CD14-positive monocyte (primary cell): ENCODE results near the gene EFHC2. TPM values are rescaled to one million over a fixed set of nuclear protein-coding genes. Genes with fewer than 3 reads are reported as not detected.

Experiments
- DNase-seq, 3 donors: peaks; one replicate each; pipeline ENCODE4 v3.0.0-alpha.2; 2011 to 2022
- H2AFZ ChIP-seq: 2 replicates; pipeline ENCODE4 v1.6.0; 2012; ENCODE audit warnings: mild to moderate bottlenecking, low read depth, low read length, inconsistent platforms; ENCODE audit not compliant: insufficient read depth, poor library complexity, severe bottlenecking
- H3K27ac ChIP-seq, 2 donors: 1 replicate in 1 of 2; 2 replicates in 1 of 2; pipeline ENCODE4 v1.5.1; 2012 to 2013; ENCODE audit warnings: low read length in 2 of 2, control low read depth in 1 of 2, inconsistent platforms in 1 of 2, low read depth in 1 of 2, mild to moderate bottlenecking in 1 of 2
- H3K27me3 ChIP-seq, 2 donors: one replicate each; pipeline versions ENCODE4 v1.6.0 to v1.6.1; 2011 to 2013; ENCODE audit warnings: low read length in 2 of 2; ENCODE audit not compliant: control insufficient read depth in 2 of 2, insufficient read depth in 2 of 2
- H3K36me3 ChIP-seq, 2 donors: replicated peaks in 1 of 2; 1 replicate in 1 of 2; 2 replicates in 1 of 2; pipeline versions ENCODE4 v1.5.1 to v1.6.1; 2012 to 2013; ENCODE audit warnings: low read length in 2 of 2, control low read depth in 1 of 2, inconsistent platforms in 1 of 2, mild to moderate bottlenecking in 1 of 2; ENCODE audit not compliant: insufficient read depth in 2 of 2, control insufficient read depth in 1 of 2
- H3K4me1 ChIP-seq, 2 donors: 1 replicate in 1 of 2; 2 replicates in 1 of 2; pipeline versions ENCODE4 v1.5.1 to v1.6.1; 2012 to 2013; ENCODE audit warnings: low read length in 2 of 2, control low read depth in 1 of 2, inconsistent platforms in 1 of 2, mild to moderate bottlenecking in 1 of 2, moderate library complexity in 1 of 2; ENCODE audit not compliant: insufficient read depth in 2 of 2, control insufficient read depth in 1 of 2
- H3K4me2 ChIP-seq: replicated peaks from 2 replicates; pipeline ENCODE3; 2012; ENCODE audit warnings: low read length, moderate library complexity, mild to moderate bottlenecking; ENCODE audit not compliant: poor library complexity, severe bottlenecking; ENCODE audit errors: extremely low read depth
- H3K4me3 ChIP-seq, 3 experiments: fragments of 200-600 bp in 1 of 3; sonication (generic) in 1 of 3; replicated peaks in 1 of 3; 1 replicate in 2 of 3; 2 replicates in 1 of 3; pipeline ENCODE4 v1.5.1; 2011 to 2013; ENCODE audit warnings: low read length in 3 of 3, mild to moderate bottlenecking in 3 of 3, control low read depth in 2 of 3, low read depth in 2 of 3, inconsistent platforms in 1 of 3, moderate library complexity in 1 of 3
- H3K79me2 ChIP-seq: 2 replicates; pipeline ENCODE4 v1.6.0; 2012; ENCODE audit warnings: mild to moderate bottlenecking, control low read depth, inconsistent platforms, low read length, moderate library complexity; ENCODE audit not compliant: insufficient read depth
- H3K9ac ChIP-seq: 2 replicates; pipeline ENCODE4 v1.6.0; 2017; ENCODE audit warnings: low read length, mild to moderate bottlenecking; ENCODE audit not compliant: insufficient read depth, poor library complexity, severe bottlenecking
- H3K9me3 ChIP-seq, 2 donors: replicated peaks in 1 of 2; 1 replicate in 1 of 2; 2 replicates in 1 of 2; pipeline versions ENCODE4 v1.5.1 to v1.6.1; 2012 to 2013; ENCODE audit warnings: low read length in 2 of 2, control low read depth in 1 of 2; ENCODE audit not compliant: control insufficient read depth in 1 of 2, insufficient read depth in 1 of 2
- H4K20me1 ChIP-seq: 2 replicates; pipeline ENCODE4 v1.6.0; 2012; ENCODE audit warnings: mild to moderate bottlenecking, low read length, control low read depth, moderate library complexity; ENCODE audit not compliant: insufficient read depth
- H3K27ac Mint-ChIP-seq, 7 donors: one replicate each; pipeline ENCODE4 v1.8.0; 2020; ENCODE audit warnings: mild to moderate bottlenecking in 7 of 7, mixed read lengths in 7 of 7, moderate library complexity in 6 of 7, inconsistent platforms in 2 of 7
- H3K27me3 Mint-ChIP-seq, 3 donors: one replicate each; pipeline ENCODE4 v1.8.0; 2021 to 2022; ENCODE audit warnings: low read depth in 3 of 3, mild to moderate bottlenecking in 3 of 3, mixed read lengths in 3 of 3, moderate library complexity in 3 of 3, inconsistent platforms in 1 of 3
- H3K36me3 Mint-ChIP-seq, 2 donors: one replicate each; pipeline ENCODE4 v1.8.0; 2020; ENCODE audit warnings: mixed read lengths in 2 of 2, inconsistent platforms in 1 of 2, mild to moderate bottlenecking in 1 of 2
- H3K4me1 Mint-ChIP-seq: one replicate; pipeline ENCODE4 v1.8.0; 2020; ENCODE audit warnings: mild to moderate bottlenecking, mixed read lengths
- H3K4me3 Mint-ChIP-seq, 2 donors: one replicate each; pipeline ENCODE4 v1.8.0; 2020; ENCODE audit warnings: mild to moderate bottlenecking in 2 of 2, mixed read lengths in 2 of 2, moderate library complexity in 1 of 2
- H3K9me3 Mint-ChIP-seq, 7 donors: one replicate each; pipeline ENCODE4 v1.8.0; 2020 to 2022; ENCODE audit warnings: mixed read lengths in 7 of 7, mild to moderate bottlenecking in 6 of 7, moderate library complexity in 6 of 7, inconsistent platforms in 2 of 7
- WGBS: methylation state at CpG from one replicate; pipeline ENCODE4 v1.1.5; 2013; ENCODE audit warnings: missing lambda C conversion rate; ENCODE audit not compliant: insufficient coverage; 5-methylcytosine and 5-hydroxymethylcytosine counted together
- intact Hi-C, 2 donors: fragments of 100-400 bp; cut with micrococcal nuclease; formaldehyde crosslinking; loops; one replicate each; pipeline versions ENCODE4 v1.15.0 to v1.15.1; 2023
- polyA plus RNA-seq, 3 donors: library from polyadenylated mRNA; depleted of rRNA in 1 of 3; unstranded in 2 of 3; stranded (reverse) in 1 of 3; fragments of 300-500 nt in 2 of 3; fragments of >200 nt in 1 of 3; fragmentation: Illumina TruSeq in 2 of 3; gene quantifications; 1 replicate in 2 of 3; 2 replicates in 1 of 3; pipeline ENCODE4 v1.2.3, GENCODE V29; 2012 to 2021
- TF ChIP-seq, protein P1 (sequence below): fragments of 200-600 bp; IDR thresholded peaks from one replicate; pipeline ENCODE4 v1.8.0; 2022; ENCODE audit warnings: antibody characterized with exemption, mild to moderate bottlenecking

Gene EFHC2
- polyA plus RNA-seq, 3 donors = 0.05 to 0.22 TPM; not detected in 1

DNA sequence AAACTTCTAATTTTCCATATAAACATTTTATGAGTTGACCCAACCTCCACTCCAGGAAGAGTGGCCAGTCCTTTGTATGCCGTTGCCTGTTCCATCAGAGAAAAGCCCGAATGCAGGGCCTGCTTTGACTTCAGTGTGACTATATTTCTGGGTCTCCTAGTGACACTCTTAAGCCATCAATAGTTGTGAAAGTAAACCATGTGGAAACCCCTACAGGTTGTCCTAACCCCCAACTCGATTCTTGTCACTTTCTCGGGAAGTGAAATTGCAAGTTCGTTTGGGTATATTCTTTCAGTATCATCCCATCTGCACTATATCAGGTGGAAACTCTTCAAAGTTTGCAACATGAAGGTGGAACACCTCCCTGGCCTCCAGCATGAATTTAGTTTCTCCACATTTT lies 52.8 kb downstream of the EFHC2 start:
- peaks cover 0 to 4% (median 1%) of the 10 kb centered on the region in 7 donors for H3K9me3 Mint-ChIP-seq
- Histone ChIP-seq H3K27me3 (peaks cover 0 to 9% of the 10 kb centered on the region in 2 donors), H3K4me2 (no peak overlapping the region), H3K9me3 (no peaks in the 10 kb centered on the region), H3K4me3 (no peak overlapping the region), H3K4me1 (no peaks in the 10 kb centered on the region), H2AFZ (no peak overlapping the region), H3K27ac (no peak overlapping the region), H3K9ac (no peak overlapping the region), H3K36me3 (no peaks in the 10 kb centered on the region), H3K79me2 (no peaks in the 10 kb centered on the region), H4K20me1 (no peaks in the 10 kb centered on the region)
- no peak overlapping the region for H3K4me3 Mint-ChIP-seq
- no peaks in the 10 kb centered on the region for H3K4me1 Mint-ChIP-seq
- DNase-seq = no peak
- no peak overlapping the region for H3K27ac Mint-ChIP-seq
- no CpG with 5 or more reads among the region's 5 CpGs for WGBS
- no peaks in the 10 kb centered on the region for H3K36me3 Mint-ChIP-seq
- H3K27me3 Mint-ChIP-seq = peaks cover 0 to 2% (median 1%) of the 10 kb centered on the region in 3 donors
- intact Hi-C loops = no loop called here
- TF ChIP-seq, protein P1, sequence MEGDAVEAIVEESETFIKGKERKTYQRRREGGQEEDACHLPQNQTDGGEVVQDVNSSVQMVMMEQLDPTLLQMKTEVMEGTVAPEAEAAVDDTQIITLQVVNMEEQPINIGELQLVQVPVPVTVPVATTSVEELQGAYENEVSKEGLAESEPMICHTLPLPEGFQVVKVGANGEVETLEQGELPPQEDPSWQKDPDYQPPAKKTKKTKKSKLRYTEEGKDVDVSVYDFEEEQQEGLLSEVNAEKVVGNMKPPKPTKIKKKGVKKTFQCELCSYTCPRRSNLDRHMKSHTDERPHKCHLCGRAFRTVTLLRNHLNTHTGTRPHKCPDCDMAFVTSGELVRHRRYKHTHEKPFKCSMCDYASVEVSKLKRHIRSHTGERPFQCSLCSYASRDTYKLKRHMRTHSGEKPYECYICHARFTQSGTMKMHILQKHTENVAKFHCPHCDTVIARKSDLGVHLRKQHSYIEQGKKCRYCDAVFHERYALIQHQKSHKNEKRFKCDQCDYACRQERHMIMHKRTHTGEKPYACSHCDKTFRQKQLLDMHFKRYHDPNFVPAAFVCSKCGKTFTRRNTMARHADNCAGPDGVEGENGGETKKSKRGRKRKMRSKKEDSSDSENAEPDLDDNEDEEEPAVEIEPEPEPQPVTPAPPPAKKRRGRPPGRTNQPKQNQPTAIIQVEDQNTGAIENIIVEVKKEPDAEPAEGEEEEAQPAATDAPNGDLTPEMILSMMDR = no peak

DNA sequence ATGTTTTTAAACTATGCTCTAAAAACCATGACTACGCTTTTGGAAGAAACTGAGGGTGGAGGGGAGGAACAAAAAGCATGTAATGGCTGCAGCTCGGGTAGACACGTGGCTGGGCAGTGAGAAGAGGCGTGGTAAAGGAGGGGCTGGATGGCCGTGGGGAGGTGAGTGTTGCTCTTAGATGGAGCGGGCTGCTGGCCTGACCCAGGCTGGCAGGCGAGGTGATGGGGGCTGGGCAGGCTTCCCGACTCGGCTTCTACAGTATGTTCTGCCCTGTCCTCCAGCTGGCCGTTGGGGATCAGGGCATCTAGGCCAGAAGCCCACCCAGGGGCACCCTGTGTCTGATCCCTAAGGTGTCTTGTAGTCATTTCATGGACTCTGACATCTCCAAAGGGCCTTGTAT lies 60.7 kb downstream of the EFHC2 start:
- H3K27ac Mint-ChIP-seq = no peak overlapping the region
- Histone ChIP-seq H3K9ac (no peak overlapping the region), H4K20me1 (no peaks in the 10 kb centered on the region), H3K4me3 (no peak overlapping the region), H2AFZ (no peak overlapping the region), H3K79me2 (no peaks in the 10 kb centered on the region), H3K9me3 (no peaks in the 10 kb centered on the region), H3K4me1 (no peaks in the 10 kb centered on the region), H3K4me2 (no peak overlapping the region), H3K27ac (no peak overlapping the region), H3K36me3 (no peaks in the 10 kb centered on the region), H3K27me3 (no peaks in the 10 kb centered on the region)
- TF ChIP-seq, protein P1 = no peak
- 96% methylated on average over 5 of the region's 10 CpGs for WGBS
- H3K36me3 Mint-ChIP-seq = no peaks in the 10 kb centered on the region
- no peak for DNase-seq
- intact Hi-C loops = no loop called here
- peaks cover 0 to 3% (median 0%) of the 10 kb centered on the region in 7 donors for H3K9me3 Mint-ChIP-seq
- H3K27me3 Mint-ChIP-seq = peaks cover 0 to 10% (median 2%) of the 10 kb centered on the region in 3 donors
- H3K4me1 Mint-ChIP-seq = peaks cover 10% of the 10 kb centered on the region
- no peak overlapping the region for H3K4me3 Mint-ChIP-seq
